Activated CD4-positive, alpha-beta T cell treated with anti-CD3 and anti-CD28 coated beads, Interleukin-2, amount 50 U/mL, for 1 hour (primary cell): ENCODE results near the gene SHC2.
"Not testable (repeated sequence)": the region's sequence is repeated elsewhere in the genome, so short reads cannot be mapped to it uniquely, and the experiment has no call there.

ENCODE experiments used
- DNase-seq: peaks from one replicate; pipeline ENCODE4 v3.0.0-alpha.2; 2020

SHC2 gene

DNA sequence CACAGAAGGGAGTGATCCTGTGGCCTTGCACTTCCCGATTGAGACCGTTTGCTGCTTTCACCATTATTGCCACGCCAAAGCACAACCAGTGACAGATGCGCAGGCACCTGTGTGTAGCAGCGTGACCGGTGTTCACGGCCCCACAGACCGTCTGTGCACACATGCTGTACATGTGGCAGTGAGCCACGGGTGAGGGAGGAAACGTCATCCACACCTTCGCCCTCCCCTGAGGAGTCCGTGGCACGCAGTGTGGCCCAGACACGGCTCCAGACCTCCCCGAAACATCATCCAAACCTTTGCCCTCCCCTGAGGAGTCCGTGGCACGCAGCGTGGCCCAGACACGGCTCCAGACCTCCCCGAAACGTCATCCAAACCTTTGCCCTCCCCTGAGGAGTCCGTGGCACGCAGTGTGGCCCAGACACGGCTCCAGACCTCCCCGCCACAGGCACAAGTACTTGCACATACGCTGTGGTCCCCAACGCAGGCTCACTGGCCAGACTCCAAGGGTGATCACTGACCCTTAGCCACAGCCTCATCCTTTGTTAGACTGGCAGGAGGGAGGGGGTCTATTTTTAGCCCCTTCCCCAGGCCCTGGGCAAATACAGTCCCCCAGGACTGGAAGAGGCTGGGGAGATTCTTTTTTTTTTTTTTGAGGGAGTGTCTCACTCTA, 7.9 kb upstream of the SHC2 start:
- DNase-seq: no peak

- no peak for DNase-seq
Observed at GRCh38 chr19:467554-467953, 6.7 kb upstream of the SHC2 start.

- DNase-seq: no peak
Observed at GRCh38 chr19:465056-465816, 4.4 kb upstream of the SHC2 start.

- DNase-seq: no peak
Observed at GRCh38 chr19:464208-464545, 3.3 kb upstream of the SHC2 start.

GRCh38 chr19:463483-464207, 2.8 kb upstream of the SHC2 start:
- no peak for DNase-seq

DNA sequence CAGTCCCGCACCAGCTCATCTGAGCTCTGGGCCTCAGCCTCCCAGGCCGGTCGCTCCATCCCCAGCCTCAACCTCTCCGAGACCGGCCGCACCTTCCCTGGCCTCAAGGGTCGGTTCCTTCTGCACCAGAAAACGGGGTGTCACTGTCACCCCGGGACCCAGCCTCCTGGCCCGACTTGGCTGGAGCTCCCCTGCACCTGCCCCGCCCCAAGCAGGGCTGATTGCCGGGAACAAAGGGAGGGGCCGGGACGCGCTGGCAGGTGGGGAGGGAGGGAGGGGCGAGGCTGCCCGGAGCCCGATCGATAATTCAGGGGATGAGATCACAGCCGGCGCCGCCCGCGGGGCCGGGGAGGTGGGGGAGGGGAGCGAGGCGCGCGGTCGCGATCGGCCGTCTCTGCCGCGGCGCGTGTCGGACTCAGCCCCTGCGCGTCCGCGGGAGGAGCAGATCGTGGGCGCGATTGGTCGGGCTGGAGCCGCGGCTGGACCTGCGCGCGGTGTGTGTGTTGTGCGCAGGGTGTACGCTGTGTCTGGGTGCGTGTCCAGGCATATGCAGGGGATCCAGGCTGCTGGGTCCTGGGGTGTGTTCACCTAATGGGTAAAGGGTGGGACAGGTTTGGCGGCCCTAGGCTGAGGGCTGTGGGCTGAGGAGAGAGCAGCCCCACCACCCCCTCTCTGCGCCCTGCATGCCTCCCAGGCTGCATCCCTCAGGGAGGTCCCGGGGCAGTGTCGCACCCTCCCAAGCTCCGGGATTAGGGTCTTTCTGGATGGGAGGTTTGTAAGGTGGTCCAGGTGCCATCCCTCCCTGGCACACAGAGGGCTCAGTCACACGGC, 1.1 kb upstream of the SHC2 start:
- no peak for DNase-seq

- DNase-seq: no peak
Observed at GRCh38 chr19:459724-460511, 915 bp downstream of the SHC2 start.

- DNase-seq: no peak
Observed at GRCh38 chr19:458091-459042, 2.5 kb downstream of the SHC2 start.

- no peak for DNase-seq
Observed at GRCh38 chr19:457636-458035, 3.2 kb downstream of the SHC2 start.

- DNase-seq: no peak
Observed at GRCh38 chr19:456547-457110, 4.2 kb downstream of the SHC2 start.

DNA sequence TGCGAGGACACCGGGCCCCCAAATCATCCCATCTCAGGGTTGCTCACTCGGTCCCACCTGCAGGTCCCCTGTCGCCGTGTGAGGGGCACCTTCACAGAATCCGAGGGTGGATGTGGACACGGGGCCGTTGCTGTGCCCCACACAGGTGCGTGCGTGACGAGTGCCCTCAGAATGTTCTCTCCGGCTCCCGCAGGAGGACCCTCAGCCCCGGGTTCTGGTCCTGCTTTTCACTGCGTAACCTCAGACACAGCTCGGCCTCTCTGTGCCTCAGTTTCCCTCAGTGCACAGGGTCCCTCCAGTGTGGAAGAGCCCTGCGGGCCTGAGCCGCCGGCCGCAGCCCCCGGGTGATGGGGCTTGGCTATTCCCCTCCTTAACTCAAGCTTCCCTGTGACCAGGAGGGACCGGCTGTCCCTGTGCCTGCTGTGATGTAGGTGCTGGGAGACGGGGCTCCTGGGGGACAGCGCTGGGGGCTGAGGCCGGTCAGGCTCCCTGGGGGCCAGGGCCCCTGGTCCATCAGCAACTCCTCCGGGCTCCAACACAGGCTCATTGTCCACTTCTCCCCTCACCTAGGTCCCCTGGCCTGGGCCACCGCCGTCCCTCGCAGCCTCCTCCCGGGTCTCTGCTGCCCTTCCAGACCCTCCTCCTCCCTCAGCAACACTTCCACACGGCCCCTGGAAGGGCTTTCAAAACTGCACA, 4.8 kb downstream of the SHC2 start:
- no peak for DNase-seq

GRCh38 chr19:455031-455705, 5.7 kb downstream of the SHC2 start:
- no peak for DNase-seq

- DNase-seq: no peak
Observed at GRCh38 chr19:453606-454005, 7.2 kb downstream of the SHC2 start.

DNA sequence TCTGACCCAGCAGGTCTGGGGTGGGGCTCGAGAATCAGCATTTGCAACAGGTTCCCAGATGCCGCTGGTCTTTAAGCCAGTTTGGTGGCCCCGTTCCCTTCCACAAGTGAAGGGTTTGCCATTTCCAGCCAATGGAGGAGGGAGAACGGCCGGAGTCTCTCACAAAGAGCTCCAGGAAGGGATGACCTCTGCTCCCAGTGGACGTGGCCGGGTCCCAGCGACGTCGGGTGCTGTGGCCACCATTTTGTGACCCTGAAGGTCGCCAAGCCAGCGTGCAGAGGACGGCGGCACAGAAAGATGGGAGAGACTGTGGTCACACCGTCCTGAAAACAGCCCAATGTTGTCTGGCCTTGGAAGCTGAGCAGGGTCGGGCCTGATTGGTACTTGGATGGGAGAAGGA, 8.0 kb downstream of the SHC2 start:
- DNase-seq: no peak

DNA sequence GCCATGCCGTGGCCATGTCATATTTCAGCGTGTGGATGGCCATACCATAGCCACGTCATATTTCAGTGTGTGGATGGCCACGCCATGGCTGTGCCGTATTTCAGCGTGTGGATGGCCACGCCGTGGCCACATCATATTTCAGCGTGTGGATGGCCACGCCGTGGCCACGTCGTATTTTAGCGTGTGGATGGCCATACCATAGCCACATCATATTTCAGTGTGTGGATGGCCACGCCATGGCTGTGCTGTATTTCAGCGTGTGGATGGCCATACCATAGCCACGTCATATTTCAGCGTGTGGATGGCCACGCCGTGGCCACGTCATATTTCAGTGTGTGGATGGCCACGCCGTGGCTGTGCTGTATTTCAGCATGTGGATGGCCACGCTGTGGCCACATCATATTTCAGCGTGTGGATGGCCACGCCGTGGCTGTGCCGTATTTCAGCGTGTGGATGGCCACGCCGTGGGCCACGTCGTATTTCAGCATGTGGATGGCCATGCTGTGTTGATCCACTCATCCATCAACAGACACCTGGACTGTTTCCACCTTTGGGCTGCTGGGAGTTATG, 9.8 kb downstream of the SHC2 start:
- DNase-seq: not testable (repeated sequence)

GRCh38 chr19:449916-450315, 10.9 kb downstream of the SHC2 start:
- DNase-seq: no peak

DNA sequence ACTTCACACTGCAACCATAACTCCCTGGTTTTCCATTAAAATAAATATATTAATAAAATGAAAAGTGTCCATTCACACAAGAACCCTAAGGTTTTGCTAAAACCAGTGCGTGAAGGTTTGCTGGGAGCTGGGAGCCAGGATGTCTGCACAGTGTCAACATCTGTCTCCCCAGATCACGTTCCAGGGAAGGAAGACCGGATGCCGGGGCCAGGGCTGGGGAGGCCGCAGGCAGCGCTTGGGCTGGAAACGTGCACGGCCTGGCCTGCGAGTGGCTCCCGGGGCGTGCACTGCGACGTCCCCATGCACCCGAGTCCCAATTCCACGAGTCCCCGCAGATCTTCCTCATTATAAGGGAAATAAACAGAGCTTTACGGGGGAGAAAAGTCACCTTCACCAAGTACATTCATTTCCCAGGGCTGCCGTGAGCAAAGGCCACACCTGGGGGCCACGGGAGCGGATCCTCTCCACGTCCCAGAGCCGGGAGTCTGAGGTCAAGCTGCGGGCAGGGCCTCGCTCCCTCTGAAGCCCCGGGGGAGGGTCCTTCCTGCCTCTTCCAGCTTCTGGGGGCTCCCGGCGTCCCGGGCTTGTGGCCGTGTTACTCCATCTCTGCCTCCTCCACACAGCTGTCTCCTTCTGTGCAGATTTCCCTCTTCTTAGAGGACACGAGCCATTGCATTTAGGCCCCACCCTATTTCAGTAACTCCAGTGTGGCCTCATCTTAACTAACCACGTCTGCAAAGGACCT, 12.8 kb downstream of the SHC2 start:
- DNase-seq: no peak

GRCh38 chr19:447064-447426, 13.8 kb downstream of the SHC2 start:
- no peak for DNase-seq
